Hepatocyte (in vitro differentiated cells): Measurements from ENCODE around the gene LIPT2. TPM values are rescaled to one million over a fixed set of nuclear protein-coding genes. Genes with fewer than 3 reads are reported as not detected.
"Not testable (repeated sequence)": the region's sequence is repeated elsewhere in the genome, so short reads cannot be mapped to it uniquely, and the experiment has no call there.

Experiments used
- DNase-seq: peaks from one replicate; pipeline ENCODE4 v3.0.0-alpha.2; 2016; ENCODE audit warnings: low spot score
- H2AFZ ChIP-seq: fragments of 200-600 bp; sonication (generic); 2 replicates; pipeline ENCODE4 v1.6.0; 2016; ENCODE audit warnings: antibody characterized with exemption, mild to moderate bottlenecking
- H3K27ac ChIP-seq: fragments of 200-600 bp; sonication (generic); 2 replicates; pipeline ENCODE4 v1.5.1; 2016; ENCODE audit warnings: mild to moderate bottlenecking
- H3K27me3 ChIP-seq: fragments of 200-600 bp; sonication (generic); 2 replicates; pipeline ENCODE4 v1.6.1; 2016
- H3K36me3 ChIP-seq: fragments of 200-600 bp; sonication (generic); replicated peaks from 2 replicates; pipeline ENCODE4 v1.5.1; 2016; ENCODE audit warnings: low read depth; ENCODE audit not compliant: insufficient read depth
- H3K4me1 ChIP-seq: fragments of 200-600 bp; sonication (generic); 2 replicates; pipeline ENCODE4 v1.5.1; 2016; ENCODE audit warnings: mild to moderate bottlenecking, moderate library complexity; ENCODE audit not compliant: insufficient read depth
- H3K4me2 ChIP-seq: fragments of 200-600 bp; sonication (generic); 2 replicates; pipeline ENCODE4 v1.6.0; 2016
- H3K4me3 ChIP-seq: fragments of 200-600 bp; sonication (generic); 2 replicates; pipeline ENCODE4 v1.5.1; 2016; ENCODE audit warnings: mild to moderate bottlenecking
- H3K79me2 ChIP-seq: fragments of 200-600 bp; sonication (generic); 2 replicates; pipeline ENCODE4 v1.6.0; 2017; ENCODE audit warnings: mild to moderate bottlenecking
- H3K9me2 ChIP-seq: fragments of 200-600 bp; sonication (generic); replicated peaks from 2 replicates; pipeline ENCODE4 v1.6.0; 2017; ENCODE audit warnings: mild to moderate bottlenecking; ENCODE audit not compliant: insufficient read depth
- H3K9me3 ChIP-seq: fragments of 200-600 bp; sonication (generic); 2 replicates; pipeline ENCODE4 v1.5.1; 2016; ENCODE audit warnings: low read depth, mild to moderate bottlenecking
- H4K20me1 ChIP-seq: fragments of 200-600 bp; sonication (generic); 2 replicates; pipeline ENCODE4 v1.6.0; 2016; ENCODE audit warnings: mild to moderate bottlenecking; ENCODE audit not compliant: insufficient read depth, poor library complexity, severe bottlenecking
- CTCF ChIP-seq: fragments of 200-600 bp; sonication (generic); IDR thresholded peaks from 2 replicates; pipeline ENCODE4 v1.5.1; 2016; ENCODE audit warnings: antibody characterized with exemption, mild to moderate bottlenecking; ENCODE audit not compliant: poor library complexity
- EZH2 ChIP-seq: fragments of 200-600 bp; sonication (generic); IDR thresholded peaks from 2 replicates; pipeline ENCODE4 v1.6.1; 2016; ENCODE audit warnings: antibody characterized with exemption, mild to moderate bottlenecking, borderline replicate concordance
- EZH2phosphoT487 ChIP-seq: fragments of 200-600 bp; sonication (generic); IDR thresholded peaks from one replicate; pipeline ENCODE4 v1.6.1; 2018; ENCODE audit warnings: antibody characterized with exemption, mild to moderate bottlenecking, low read depth, moderate library complexity; ENCODE audit not compliant: unreplicated experiment, severe bottlenecking
- WGBS: methylation state at CpG from one replicate; pipeline ENCODE4 v1.1.6; 2016; ENCODE audit warnings: low lambda C conversion rate; ENCODE audit errors: missing lambda C conversion rate; 5-methylcytosine and 5-hydroxymethylcytosine counted together
- polyA plus RNA-seq: library from polyadenylated mRNA; unstranded; fragments of >200 nt; fragmentation: Nextera tagmentation; extraction: Ambion mirVana; gene quantifications from 2 replicates; pipeline ENCODE4 v1.2.1, GENCODE V29; 2016
- total RNA-seq: library from RNA; depleted of rRNA; stranded (reverse); fragments of >200 nt; gene quantifications from 2 replicates; pipeline ENCODE4 v1.2.3, GENCODE V29; 2014

Gene LIPT2
- total and polyA plus RNA-seq, 2 experiments from 2014 or later = 9.2 to 14.3 TPM

- no peak for DNase-seq
- Histone ChIP-seq H3K4me2 (no peak overlapping the region), H3K27me3 (no peaks in the 10 kb centered on the region), H3K4me3 (no peak overlapping the region), H3K4me1 (no peaks in the 10 kb centered on the region), H4K20me1 (no peaks in the 10 kb centered on the region), H2AFZ (no peak overlapping the region), H3K36me3 (no peaks in the 10 kb centered on the region), H3K9me3 (no peaks in the 10 kb centered on the region), H3K79me2 (no peaks in the 10 kb centered on the region), H3K9me2 (no peaks in the 10 kb centered on the region), H3K27ac (peak overlapping the region; percentile 6)
- TF ChIP-seq EZH2phosphoT487 (no peak), CTCF (no peak), EZH2 (no peak)
Measured at GRCh38 chr11:74538680-74539079, 45.2 kb upstream of the LIPT2 start.

DNA sequence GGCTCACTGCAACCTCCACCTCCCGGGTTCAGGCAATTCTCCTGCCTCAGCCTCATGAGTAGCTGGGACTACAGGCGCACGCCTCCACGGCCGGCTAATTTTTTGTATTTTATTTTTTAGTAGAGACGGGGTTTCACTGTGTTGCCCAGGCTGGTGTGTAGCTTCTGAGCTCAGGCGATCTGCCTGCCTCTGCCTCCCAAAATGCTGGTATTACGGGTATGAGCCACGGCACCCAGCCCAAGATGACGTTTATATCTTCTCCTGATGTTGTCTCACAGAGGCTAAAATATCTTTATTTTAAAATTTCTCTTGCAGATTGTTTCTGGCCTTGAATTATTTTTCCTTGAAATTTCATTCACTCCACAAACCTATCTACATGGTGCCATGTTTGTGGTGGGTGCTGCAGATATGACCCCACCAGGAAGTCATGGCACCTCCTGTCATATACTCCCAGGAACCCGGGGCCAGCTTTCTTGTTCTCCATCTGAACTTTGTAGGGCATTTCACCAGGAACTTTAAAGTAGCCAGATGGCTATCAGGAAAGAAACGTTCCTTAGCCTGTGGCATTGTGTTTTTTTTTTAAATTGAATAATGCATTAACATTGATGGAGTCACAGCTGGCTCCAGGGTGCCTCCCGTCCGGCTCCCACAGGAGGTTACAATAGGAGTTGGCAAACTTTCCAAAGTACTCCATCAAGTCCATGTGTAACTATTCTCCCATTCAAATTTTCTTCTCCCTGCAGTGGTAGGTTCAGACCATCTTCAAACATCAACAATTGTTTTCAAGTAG is 42.0 kb upstream of the LIPT2 start:
- no peaks in the 10 kb centered on the region for H3K36me3 ChIP-seq
- no peaks in the 10 kb centered on the region for H3K27me3 ChIP-seq
- H3K9me3 ChIP-seq = no peaks in the 10 kb centered on the region
- no peak for DNase-seq
- peak overlapping the region; percentile 56 for H3K27ac ChIP-seq
- 85% methylated on average over 14 of the region's 14 CpGs for WGBS
- no peak overlapping the region for H3K4me3 ChIP-seq
- TF ChIP-seq EZH2phosphoT487 = no peak
- TF ChIP-seq CTCF = no peak
- TF ChIP-seq EZH2 = no peak
- H4K20me1 ChIP-seq = no peaks in the 10 kb centered on the region
- H3K4me2 ChIP-seq = no peak overlapping the region
- H3K4me1 ChIP-seq = no peaks in the 10 kb centered on the region
- no peak overlapping the region for H2AFZ ChIP-seq
- H3K79me2 ChIP-seq = no peaks in the 10 kb centered on the region
- no peaks in the 10 kb centered on the region for H3K9me2 ChIP-seq

DNA sequence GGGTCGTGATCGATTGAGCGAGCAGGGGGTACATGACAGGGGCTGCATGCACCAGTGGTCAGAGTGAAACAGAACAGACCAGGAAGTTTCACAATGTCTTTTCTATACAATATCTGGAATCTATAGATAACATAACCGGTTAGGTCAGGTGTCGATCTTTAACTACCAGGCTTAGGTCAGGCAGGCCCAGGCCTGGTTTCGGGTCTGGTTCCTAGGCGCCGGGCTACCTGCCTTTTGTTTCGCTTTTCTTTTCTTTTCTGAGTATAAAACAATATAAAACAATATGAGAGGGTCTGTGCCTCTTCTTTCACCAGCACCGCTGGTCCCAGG is 41.4 kb upstream of the LIPT2 start:
- H3K36me3 ChIP-seq, DNase-seq, H3K4me3 ChIP-seq, H3K79me2 ChIP-seq, H3K4me2 ChIP-seq, H3K9me3 ChIP-seq, H4K20me1 ChIP-seq, H3K27me3 ChIP-seq, H3K4me1 ChIP-seq, H3K9me2 ChIP-seq: not testable (repeated sequence)
- 76% methylated on average over 10 of the region's 10 CpGs for WGBS
- peak overlapping the region; percentile 56 for H3K27ac ChIP-seq
- H2AFZ ChIP-seq = peak overlapping the region; percentile 26

GRCh38 chr11:74534216-74534945 is 40.9 kb upstream of the LIPT2 start:
- peak overlapping the region; percentile 56 for H3K27ac ChIP-seq
- no peak for DNase-seq
- H3K27me3 ChIP-seq = no peaks in the 10 kb centered on the region
- peak overlapping the region; percentile 26 for H2AFZ ChIP-seq
- H3K36me3 ChIP-seq = no peaks in the 10 kb centered on the region
- no peak overlapping the region for H3K4me2 ChIP-seq
- WGBS = 63% methylated on average over 8 of the region's 8 CpGs
- H3K79me2 ChIP-seq = no peaks in the 10 kb centered on the region
- no peaks in the 10 kb centered on the region for H3K9me3 ChIP-seq
- no peaks in the 10 kb centered on the region for H4K20me1 ChIP-seq
- H3K9me2 ChIP-seq = no peaks in the 10 kb centered on the region
- TF ChIP-seq CTCF (no peak), EZH2 (no peak), EZH2phosphoT487 (no peak)
- H3K4me3 ChIP-seq = no peak overlapping the region
- H3K4me1 ChIP-seq = no peaks in the 10 kb centered on the region
